ENCODE measurements around the gene ARHGAP9.

The ARHGAP9 gene

DNA sequence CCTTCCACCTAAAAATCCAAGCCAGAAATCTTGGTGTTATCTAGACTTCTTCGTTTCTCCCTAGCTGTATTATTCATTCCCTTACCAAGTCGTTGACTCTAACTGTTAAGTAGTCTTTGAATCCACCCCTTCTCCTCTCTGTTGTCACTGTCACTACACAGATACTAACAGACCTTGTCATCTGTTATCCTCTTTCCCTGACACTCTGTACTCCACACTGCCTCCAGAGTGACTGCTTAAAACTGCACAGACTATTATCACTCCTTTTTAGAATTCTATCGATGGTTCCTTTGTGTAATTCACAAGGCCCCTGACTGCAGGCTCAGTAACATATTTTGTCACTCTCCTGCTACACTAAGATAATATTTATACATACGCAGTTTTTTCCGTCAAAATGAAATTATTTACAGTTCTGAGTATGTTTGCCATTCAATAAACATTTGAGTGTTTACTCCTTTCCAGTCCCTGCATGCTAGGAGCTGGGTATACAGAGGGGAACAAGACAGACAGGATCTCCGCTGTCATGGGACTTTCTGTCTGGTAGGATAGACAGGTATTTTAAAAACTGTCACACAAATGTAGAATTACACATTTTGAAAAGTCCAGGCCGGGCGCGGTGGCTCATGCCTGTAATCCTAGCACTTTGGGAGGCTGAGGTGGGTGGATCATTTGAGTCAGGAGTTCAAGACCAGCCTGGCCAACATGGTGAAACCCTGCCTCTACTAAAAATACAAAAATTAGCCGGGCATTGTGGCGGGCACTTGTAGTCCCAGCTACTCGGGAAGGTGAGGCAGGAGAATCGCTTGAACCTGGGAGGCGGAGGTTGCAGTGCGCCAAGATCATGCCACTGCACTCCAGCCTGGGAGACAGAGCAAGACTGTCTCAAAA lies 12.0 kb upstream of the ARHGAP9 start:
- DNase-seq (ENCODE audit: low spot score), result no peak

DNA sequence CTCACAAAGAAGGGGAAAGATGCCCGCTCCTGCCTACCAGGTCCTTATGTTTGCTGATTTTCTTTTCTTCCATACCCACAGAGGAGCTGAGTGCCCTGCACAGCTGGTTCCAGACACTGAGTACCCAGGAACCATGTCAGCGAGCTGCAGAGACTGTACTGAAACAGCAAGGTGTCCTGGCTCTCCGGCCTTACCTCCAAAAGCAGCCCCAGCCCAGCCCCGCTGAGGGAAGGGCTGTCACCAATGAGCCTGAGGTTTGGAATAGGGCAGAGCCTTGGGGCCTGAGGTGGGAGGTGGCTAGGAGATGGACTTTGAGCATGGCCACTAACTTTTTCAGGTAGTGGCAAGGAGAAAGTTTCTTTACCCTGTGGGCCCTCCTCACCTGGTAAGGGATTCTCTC lies 10.5 kb upstream of the ARHGAP9 start:
- DNase-seq (ENCODE audit: low spot score), result no peak

DNA sequence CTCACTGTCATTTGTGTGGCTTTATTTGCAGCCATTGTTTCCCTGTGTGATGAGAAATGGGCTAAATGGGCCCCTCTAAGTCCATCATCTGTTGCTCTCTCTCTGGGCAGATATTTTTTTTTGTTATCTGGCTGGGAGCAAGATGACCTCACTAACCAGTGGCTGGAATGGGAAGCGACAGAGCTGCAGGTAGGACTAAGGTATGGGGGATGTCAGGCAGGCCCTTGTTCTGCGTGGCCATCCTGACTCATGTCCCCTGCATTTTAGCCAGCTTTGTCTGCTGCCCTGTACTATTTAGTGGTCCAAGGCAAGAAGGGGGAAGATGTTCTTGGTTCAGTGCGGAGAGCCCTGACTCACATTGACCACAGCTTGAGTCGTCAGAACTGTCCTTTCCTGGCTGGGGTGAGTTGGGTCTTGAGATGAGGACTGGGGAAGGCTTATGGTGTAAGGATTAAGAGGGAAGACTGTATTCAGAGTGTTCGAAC lies 9.5 kb upstream of the ARHGAP9 start:
- DNase-seq (ENCODE audit: low spot score), result no peak

DNA sequence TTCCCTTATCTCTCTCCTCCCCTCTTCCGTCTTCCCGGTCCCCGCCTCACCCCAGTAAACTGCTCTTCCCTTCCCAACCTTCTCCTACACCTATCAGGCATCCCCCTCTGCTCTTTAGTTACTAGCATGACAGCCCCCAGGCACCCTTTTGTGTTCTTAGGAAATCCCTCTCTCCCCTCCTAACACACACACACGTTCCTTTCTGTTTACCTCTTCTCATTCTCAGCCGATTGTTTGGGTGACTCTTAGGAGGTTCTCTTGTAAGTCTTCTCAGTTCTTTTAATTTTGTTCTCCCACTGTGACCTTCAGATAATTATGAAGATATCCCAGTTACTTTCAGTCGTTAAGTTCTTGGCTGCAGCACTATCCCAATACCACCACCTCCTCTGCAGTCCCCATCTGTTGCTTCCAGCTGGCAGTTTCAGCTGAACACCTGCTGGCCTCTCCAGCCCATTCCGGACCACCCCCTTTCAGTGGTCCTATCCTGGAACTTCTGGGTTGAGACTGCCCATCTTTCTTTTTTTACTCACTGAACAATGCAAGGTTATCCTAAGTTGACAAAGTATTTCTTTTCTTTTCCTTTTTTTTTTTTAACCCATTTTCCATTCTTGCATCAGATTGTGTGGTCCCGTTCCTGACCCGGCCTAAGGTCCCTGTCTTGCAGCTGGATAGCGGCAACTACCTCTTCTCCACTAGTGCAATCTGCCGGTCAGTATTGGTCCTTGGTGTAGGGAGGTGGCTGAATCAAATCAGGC lies 8.9 kb upstream of the ARHGAP9 start:
- DNase-seq (ENCODE audit: low spot score), result no peak

DNA sequence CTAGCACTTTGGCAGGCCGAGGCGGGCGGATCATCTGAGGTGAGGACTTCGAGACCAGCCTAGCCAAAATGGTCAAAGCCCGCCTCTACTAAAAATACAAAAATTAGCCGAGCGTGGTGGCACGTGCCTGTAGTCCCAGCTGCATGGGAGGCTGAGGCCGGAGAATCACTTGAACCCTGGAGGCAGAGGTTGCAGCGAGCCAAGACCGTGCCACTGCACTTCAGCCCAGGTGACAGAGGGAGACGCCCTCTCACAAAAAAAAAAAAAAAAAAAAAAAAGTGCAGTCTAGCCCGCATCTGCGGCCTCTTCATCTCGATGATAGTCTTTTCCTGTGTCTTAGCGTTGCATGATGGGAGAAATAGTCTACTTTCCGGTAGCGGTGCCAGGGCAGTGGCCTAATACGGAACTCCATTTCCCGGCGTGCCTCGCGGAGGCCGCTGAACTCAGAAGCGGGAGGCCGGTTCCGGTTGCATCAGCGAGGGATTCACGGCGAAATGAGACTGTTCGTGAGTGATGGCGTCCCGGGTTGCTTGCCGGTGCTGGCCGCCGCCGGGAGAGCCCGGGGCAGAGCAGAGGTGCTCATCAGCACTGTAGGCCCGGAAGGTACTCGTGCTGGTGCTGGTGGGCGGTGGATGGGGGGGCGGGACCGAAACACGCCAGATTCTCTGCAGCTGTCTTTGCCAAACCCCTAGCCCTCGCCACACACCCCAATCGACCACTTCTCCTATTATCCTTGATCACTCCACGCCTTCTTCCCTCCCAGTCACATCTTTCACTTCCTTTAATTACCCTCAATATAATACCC lies 8.1 kb upstream of the ARHGAP9 start, which contains the start of gene MARS1:
TSS of gene MARS1 (plus strand) at position 472 of the 805 bp plus-strand sequence. CDS start at position 495, 23 bp downstream.
- peak; percentile 92 for DNase-seq (ENCODE audit: low spot score)

DNA sequence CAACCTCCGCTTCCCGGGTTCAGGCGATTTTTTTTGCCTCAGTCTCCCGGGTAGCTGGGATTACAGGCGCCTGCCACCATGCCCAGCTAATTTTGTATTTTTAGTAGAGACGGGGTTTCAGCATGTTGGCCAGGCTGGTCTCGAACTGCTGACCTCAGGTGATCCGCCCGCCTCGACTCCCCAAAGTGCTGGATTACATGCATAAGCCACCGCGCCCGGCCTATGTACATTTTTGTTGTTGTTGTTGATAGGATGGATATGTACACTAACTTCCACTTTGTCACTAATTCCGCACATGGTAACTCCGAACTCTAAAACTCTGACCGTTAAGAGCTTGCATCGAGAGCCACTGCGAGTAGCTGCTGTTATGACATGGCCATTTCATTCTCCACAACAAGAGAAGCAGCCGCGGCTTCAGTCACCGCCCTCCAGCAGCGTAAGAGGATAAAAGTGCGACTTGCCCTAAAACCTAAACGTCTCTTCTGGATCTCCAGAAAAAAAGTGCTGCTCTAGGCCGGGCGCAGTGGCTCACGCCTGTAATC lies 7.5 kb upstream of the ARHGAP9 start:
- DNase-seq (ENCODE audit: low spot score), result no peak

- no peak for DNase-seq (ENCODE audit: low spot score)
Observed at GRCh38 chr12:57485695-57486094, 6.0 kb upstream of the ARHGAP9 start.

GRCh38 chr12:57483466-57483865 lies 3.8 kb upstream of the ARHGAP9 start:
- no peak for DNase-seq (ENCODE audit: low spot score)

GRCh38 chr12:57481671-57482070 lies 2.0 kb upstream of the ARHGAP9 start:
- no peak for DNase-seq (ENCODE audit: low spot score)

DNA sequence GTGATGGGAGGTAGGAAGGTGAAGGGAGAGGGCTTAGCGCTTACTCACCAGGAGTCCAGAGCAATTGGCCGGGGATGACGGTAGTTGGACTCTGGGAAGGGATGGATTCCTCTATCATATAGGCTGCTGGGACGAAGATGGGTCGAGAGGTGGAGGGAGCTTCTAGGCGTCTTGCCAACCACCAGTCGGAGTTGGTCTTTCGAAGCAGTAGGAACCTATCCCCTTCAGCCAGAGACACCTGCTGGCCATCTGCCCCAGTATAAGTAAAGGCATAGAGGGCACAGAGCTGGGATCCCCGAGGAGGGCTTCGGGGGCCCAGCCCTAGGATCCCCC lies 657 bp downstream of the ARHGAP9 start:
- no peak for DNase-seq (ENCODE audit: low spot score)

DNA sequence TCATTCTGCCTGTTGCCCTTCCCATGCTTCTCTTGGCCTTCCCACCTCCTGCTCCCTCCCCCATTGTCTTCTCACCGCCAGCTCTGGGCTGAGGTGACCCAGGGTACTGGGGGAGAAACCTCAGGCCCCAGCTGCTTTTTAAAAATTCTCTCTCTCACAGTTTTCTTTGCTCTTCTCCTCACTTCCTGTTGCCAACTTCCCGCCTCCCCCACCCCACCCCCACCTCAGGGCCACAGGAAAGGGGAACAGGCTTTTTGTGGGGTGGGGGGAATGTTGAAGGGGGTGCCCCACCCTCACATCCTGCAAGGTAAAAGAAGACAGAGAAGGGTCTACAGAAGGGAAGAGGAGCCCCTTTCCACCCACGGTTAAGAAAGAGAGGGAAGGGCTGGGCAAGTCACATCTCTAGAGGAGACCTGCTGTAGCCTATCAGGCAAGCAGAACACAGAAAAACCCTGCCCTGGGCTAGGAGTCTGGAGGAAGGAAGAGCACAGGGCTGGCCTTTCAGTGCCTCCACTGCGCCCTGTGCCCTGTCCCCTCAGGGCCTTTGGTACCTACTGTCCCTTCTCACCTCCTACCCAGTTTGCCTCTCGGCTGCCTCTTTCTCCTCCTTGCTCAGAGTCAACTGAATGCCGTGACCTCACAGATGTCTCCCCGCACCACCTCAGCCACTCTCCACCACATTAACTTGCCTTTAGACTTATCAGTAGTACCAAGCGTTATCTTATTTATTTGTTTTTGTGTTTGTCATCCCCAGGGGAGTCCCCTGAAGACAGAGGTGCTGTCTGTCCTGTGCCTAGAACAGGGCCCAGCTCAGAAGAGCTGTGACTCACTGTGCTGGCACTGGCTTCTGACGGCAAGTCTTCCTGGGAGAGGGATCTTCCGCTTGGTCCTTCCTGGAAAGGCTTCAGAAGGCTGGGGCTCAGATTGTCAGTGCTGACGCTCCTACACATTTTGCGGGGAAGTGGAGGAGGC lies 1.7 kb downstream of the ARHGAP9 start:
- no peak for DNase-seq (ENCODE audit: low spot score)

DNA sequence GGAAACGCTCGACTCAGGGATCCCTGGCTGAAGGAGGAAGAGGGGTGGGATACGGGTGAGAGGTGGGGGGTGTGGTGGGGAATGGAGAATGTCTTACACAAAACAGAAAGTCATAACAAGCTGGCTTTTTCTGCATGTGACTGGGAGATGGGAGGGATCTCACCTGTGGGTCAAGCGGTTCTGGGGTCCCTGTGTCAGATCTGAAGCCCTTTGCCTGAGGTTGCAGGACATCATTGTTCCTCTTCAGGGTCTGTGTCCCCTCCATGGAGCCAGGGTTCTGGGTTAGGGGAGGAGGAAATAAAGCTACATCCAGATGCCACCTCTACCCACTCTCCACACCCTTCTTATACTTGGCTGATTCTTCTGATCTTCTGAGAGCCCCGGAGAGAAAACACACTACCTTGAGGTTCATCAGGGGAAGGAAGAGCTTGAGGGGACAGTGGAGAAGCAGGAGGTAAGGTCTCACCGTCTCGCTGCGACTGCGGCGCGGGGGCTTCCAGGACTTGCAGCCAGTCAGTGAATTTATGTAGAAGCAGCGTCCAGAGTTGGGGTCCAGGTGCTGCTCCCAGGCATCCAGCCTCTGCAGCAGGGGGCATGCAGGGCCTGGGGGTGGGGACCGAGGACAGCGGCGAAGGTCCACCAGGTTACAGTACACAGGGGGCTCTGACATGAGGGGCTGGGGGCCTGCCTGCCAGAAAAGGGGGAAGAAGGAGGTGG lies 2.5 kb downstream of the ARHGAP9 start:
- DNase-seq (ENCODE audit: low spot score), result no peak

DNA sequence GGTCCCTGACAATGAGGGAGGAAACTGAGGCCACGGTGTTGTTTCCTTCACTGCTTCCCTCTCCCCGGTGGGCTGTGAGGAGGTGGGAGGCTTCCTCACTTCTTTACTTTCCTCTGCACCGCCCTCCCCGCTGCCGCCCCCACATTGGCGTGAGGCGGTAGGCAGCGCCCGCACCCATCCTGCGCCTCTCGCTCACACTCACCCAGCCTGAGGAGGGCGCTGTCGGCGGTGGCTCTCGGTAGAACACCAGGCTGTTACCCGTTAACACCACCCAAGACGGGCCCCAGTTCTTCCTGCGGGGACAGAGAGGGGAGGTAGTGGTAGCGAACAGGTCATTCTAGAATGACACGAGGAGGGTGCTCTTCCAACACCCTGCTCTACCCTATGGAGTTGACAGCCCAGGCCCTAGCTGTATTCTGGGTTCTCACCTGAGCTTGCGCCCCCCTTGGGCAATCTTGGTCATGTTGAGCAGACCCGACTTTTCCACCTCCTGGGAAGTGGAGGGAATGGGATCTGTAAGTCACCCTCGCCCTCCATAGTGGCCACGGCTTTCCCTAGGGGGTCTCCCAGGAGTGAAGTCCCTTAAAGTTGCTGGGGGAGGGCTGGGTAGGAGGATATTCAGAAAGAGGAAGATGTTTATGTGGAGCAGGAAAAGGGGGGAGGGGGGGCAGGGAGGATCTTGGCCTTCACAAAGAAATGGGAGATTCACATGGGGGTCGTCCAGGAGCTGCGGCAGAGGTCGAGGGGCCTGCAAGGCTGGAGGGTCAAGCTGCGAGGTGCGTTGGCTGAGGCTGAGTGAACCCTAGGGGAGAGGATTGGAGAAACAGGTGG lies 3.3 kb downstream of the ARHGAP9 start:
- DNase-seq (ENCODE audit: low spot score), result no peak

GRCh38 chr12:57475271-57476161 lies 4.2 kb downstream of the ARHGAP9 start:
- no peak for DNase-seq (ENCODE audit: low spot score)

- no peak for DNase-seq (ENCODE audit: low spot score)
Observed at GRCh38 chr12:57474862-57475261, 4.8 kb downstream of the ARHGAP9 start.

- DNase-seq (ENCODE audit: low spot score), result no peak
Observed at GRCh38 chr12:57474430-57474829, 5.2 kb downstream of the ARHGAP9 start.

GRCh38 chr12:57473886-57474285 lies 5.8 kb downstream of the ARHGAP9 start:
- no peak for DNase-seq (ENCODE audit: low spot score)

DNA sequence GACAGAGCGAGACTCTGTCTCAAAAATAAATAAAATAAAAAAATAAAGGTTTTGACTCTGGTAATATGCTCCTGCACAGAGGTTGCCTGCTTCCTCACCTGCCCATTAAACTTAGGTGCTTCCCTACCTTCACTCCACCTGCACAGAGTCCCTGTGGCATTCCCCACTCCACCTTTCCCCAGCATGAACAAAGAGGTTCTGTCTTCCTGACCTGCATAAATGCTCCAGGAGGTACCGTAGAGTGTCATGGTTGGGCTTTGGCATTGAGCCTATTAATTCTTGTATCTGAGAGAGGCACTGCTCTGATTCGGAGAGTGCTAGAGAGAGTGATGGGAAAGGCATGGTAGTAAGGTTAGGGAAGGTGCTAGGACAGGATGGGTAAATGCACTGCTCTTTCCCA lies 6.3 kb downstream of the ARHGAP9 start:
- DNase-seq (ENCODE audit: low spot score), result no peak
